Liver (tissue), 9 donors: ENCODE results near the gene EEA1. TPM values are rescaled to one million over a fixed set of nuclear protein-coding genes. Genes with fewer than 3 reads are reported as not detected.

Experiments
- DNase-seq: peaks from one replicate; pipeline ENCODE4 v3.0.0-alpha.2; 2017; ENCODE audit warnings: low spot score
- H3K27ac ChIP-seq, 2 donors: one replicate each; pipeline ENCODE4 v1.7.0; 2013; ENCODE audit warnings: inconsistent platforms in 2 of 2, low read length in 2 of 2, control low read depth in 1 of 2, low read depth in 1 of 2, mild to moderate bottlenecking in 1 of 2
- H3K27me3 ChIP-seq, 4 donors: one replicate each; pipeline versions ENCODE4 v1.6.1 to v1.7.0; 2013; ENCODE audit warnings: low read length in 3 of 4, inconsistent platforms in 1 of 4, mild to moderate bottlenecking in 1 of 4, moderate library complexity in 1 of 4; ENCODE audit not compliant: control insufficient read depth in 4 of 4, insufficient read depth in 4 of 4
- H3K36me3 ChIP-seq, 4 donors: one replicate each; pipeline versions ENCODE4 v1.6.1 to v1.7.0; 2013; ENCODE audit warnings: low read length in 3 of 4, mild to moderate bottlenecking in 3 of 4, low read depth in 1 of 4, moderate library complexity in 1 of 4; ENCODE audit not compliant: control insufficient read depth in 4 of 4, insufficient read depth in 3 of 4
- H3K4me1 ChIP-seq, 4 donors: one replicate each; pipeline versions ENCODE4 v1.6.1 to v1.7.0; 2013; ENCODE audit warnings: low read length in 3 of 4, mild to moderate bottlenecking in 3 of 4, moderate library complexity in 1 of 4; ENCODE audit not compliant: control insufficient read depth in 4 of 4, insufficient read depth in 4 of 4
- H3K4me3 ChIP-seq, 3 donors: one replicate each; pipeline versions ENCODE4 v1.6.1 to v1.7.0; 2013; ENCODE audit warnings: low read length in 3 of 3, control low read depth in 1 of 3, low read depth in 1 of 3, mild to moderate bottlenecking in 1 of 3
- H3K9ac ChIP-seq, 2 donors: one replicate each; pipeline ENCODE4 v1.7.0; 2013; ENCODE audit warnings: low read length in 2 of 2, mild to moderate bottlenecking in 2 of 2, moderate library complexity in 2 of 2, control low read depth in 1 of 2, low read depth in 1 of 2
- H3K9me3 ChIP-seq, 4 donors: one replicate each; pipeline versions ENCODE4 v1.6.1 to v1.7.0; 2013; ENCODE audit warnings: low read length in 3 of 4; ENCODE audit not compliant: control insufficient read depth in 4 of 4
- EGR1 ChIP-seq, 2 donors: IDR thresholded peaks; 2 replicates each; pipeline ENCODE4 v1.6.1; 2016 to 2018; ENCODE audit warnings: antibody characterized with exemption in 2 of 2, low read depth in 2 of 2
- FOXA2 ChIP-seq: IDR thresholded peaks from 2 replicates; pipeline ENCODE4 v1.6.1; 2016; ENCODE audit warnings: antibody characterized with exemption
- GABPA ChIP-seq, 2 donors: IDR thresholded peaks in 1 of 2; conservative IDR thresholded peaks in 1 of 2; 2 replicates each; pipeline ENCODE4 v1.6.1; 2016; ENCODE audit warnings: antibody characterized with exemption in 2 of 2, mild to moderate bottlenecking in 1 of 2, moderate library complexity in 1 of 2
- HNF4A ChIP-seq, 2 donors: conservative IDR thresholded peaks; 2 replicates each; pipeline ENCODE4 v1.6.1; 2016; ENCODE audit warnings: antibody characterized with exemption in 2 of 2, mild to moderate bottlenecking in 2 of 2
- HNF4G ChIP-seq: IDR thresholded peaks from 2 replicates; pipeline ENCODE4 v1.6.1; 2016; ENCODE audit warnings: antibody characterized with exemption
- JUND ChIP-seq, 2 donors: IDR thresholded peaks; 2 replicates each; pipeline ENCODE4 v1.6.1; 2016; ENCODE audit warnings: antibody characterized with exemption in 2 of 2
- MAX ChIP-seq: IDR thresholded peaks from 2 replicates; pipeline ENCODE4 v1.6.1; 2016; ENCODE audit warnings: antibody characterized with exemption
- NR2F2 ChIP-seq: IDR thresholded peaks from 2 replicates; pipeline ENCODE4 v1.6.1; 2016; ENCODE audit warnings: antibody characterized with exemption
- RAD21 ChIP-seq, 2 donors: IDR thresholded peaks; 2 replicates each; pipeline ENCODE4 v1.6.1; 2016; ENCODE audit warnings: antibody characterized with exemption in 2 of 2, mild to moderate bottlenecking in 2 of 2
- REST ChIP-seq: IDR thresholded peaks from 2 replicates; pipeline ENCODE4 v1.6.1; 2016; ENCODE audit warnings: antibody characterized with exemption, mild to moderate bottlenecking
- RXRA ChIP-seq, 2 donors: IDR thresholded peaks; 2 replicates each; pipeline ENCODE4 v1.6.1; 2017 to 2018; ENCODE audit warnings: antibody characterized with exemption in 2 of 2, mild to moderate bottlenecking in 1 of 2
- SP1 ChIP-seq: IDR thresholded peaks from 2 replicates; pipeline ENCODE4 v1.6.1; 2018; ENCODE audit warnings: antibody characterized with exemption, mild to moderate bottlenecking
- TAF1 ChIP-seq: conservative IDR thresholded peaks from 2 replicates; pipeline ENCODE4 v1.6.1; 2016; ENCODE audit warnings: antibody characterized with exemption, mild to moderate bottlenecking
- YY1 ChIP-seq: IDR thresholded peaks from 2 replicates; pipeline ENCODE4 v1.6.1; 2016; ENCODE audit warnings: antibody characterized with exemption, mild to moderate bottlenecking
- ZBTB33 ChIP-seq: IDR thresholded peaks from 2 replicates; pipeline ENCODE4 v1.6.1; 2016; ENCODE audit warnings: antibody characterized with exemption
- WGBS: extraction: QIAGEN DNeasy Blood & Tissue Kit; methylation state at CpG from one replicate; pipeline ENCODE4 v1.1.7; 2013; 5-methylcytosine and 5-hydroxymethylcytosine counted together
- polyA plus RNA-seq, 2 donors: library from polyadenylated mRNA; stranded (reverse) in 1 of 2; unstranded in 1 of 2; fragments of 200-250 nt in 1 of 2; fragments of >200 nt in 1 of 2; fragmentation: Nextera tagmentation in 1 of 2; extraction: Ambion mirVana in 1 of 2; gene quantifications; one replicate each; pipeline versions ENCODE4 v1.2.1 to v1.2.3, GENCODE V29; 2013 to 2015
- total RNA-seq, 2 donors: library from RNA; depleted of rRNA; stranded (reverse); fragments of >200 nt; gene quantifications; one replicate each; pipeline ENCODE4 v1.2.3, GENCODE V29; 2014
- donor health status: healthy.
- donor health status: healthy.
- donor health status: healthy.
- donor health status: healthy.
- donor health status: healthy.

The EEA1 gene
- total and polyA plus RNA-seq, 4 donors = 2.5 to 15.8 (median 9.1) TPM

- Histone ChIP-seq H3K36me3 (no peaks in the 10 kb centered on the region), H3K9ac (no peak overlapping the region)
These were observed 48.2 kb upstream of the EEA1 start for GRCh38 chr12:92977326-92977725.

GRCh38 chr12:92974759-92975158 lies 45.7 kb upstream of the EEA1 start:
- Histone ChIP-seq H3K36me3 (no peaks in the 10 kb centered on the region), H3K27ac (no peak overlapping the region), H3K9me3 (no peaks in the 10 kb centered on the region), H3K4me1 (peaks cover 0 to 3% (median 0%) of the 10 kb centered on the region in 4 donors), H3K4me3 (no peak overlapping the region), H3K27me3 (no peaks in the 10 kb centered on the region), H3K9ac (no peak overlapping the region)
- TF ChIP-seq RXRA (IDR thresholded peaks at IDR 0.05) (no peak), SP1 (no peak), HNF4G (no peak)
- WGBS = 98% methylated on average over 1 of the region's 1 CpG
- no peak for DNase-seq

More at GRCh38 chr12:92977326-92977725, 48.2 kb upstream of the EEA1 start:
- 91% methylated on average over 5 of the region's 5 CpGs for WGBS
- no peak for DNase-seq
- H3K4me3 ChIP-seq = no peak overlapping the region
- H3K27me3 ChIP-seq = no peaks in the 10 kb centered on the region
- H3K4me1 ChIP-seq = no peaks in the 10 kb centered on the region
- TF ChIP-seq GABPA (IDR thresholded peaks at IDR 0.05 in 1 of 2, conservative IDR thresholded peaks at IDR 0.05 in 1 of 2) = no peak
- TF ChIP-seq REST = no peak
- TF ChIP-seq ZBTB33 = no peak
- no peak for TF ChIP-seq JUND (IDR thresholded peaks at IDR 0.05)
- TF ChIP-seq TAF1 = no peak
- no peak for TF ChIP-seq HNF4A (conservative IDR thresholded peaks at IDR 0.05)
- TF ChIP-seq YY1 = no peak
- no peak for TF ChIP-seq FOXA2
- no peak for TF ChIP-seq SP1
- no peak for TF ChIP-seq RXRA (IDR thresholded peaks at IDR 0.05)
- no peak for TF ChIP-seq NR2F2
- TF ChIP-seq EGR1 (IDR thresholded peaks at IDR 0.05; ENCODE audit: low read depth in 2 of 2) = no peak
- no peak for TF ChIP-seq MAX
- TF ChIP-seq RAD21 (IDR thresholded peaks at IDR 0.05) = no peak
- no peak for TF ChIP-seq HNF4G
- no peak overlapping the region for H3K27ac ChIP-seq
- no peaks in the 10 kb centered on the region for H3K9me3 ChIP-seq
